Retinal pigment epithelial cell (primary cell): ENCODE measurements around the gene PRRX1.

Source experiments
- DNase-seq: peaks from one replicate; pipeline ENCODE4 v3.0.0-alpha.2; 2010; ENCODE audit warnings: low read depth
- H3K4me3 ChIP-seq: 2 replicates; pipeline ENCODE4 v1.5.1; 2011; ENCODE audit warnings: mild to moderate bottlenecking, low read length, control low read depth, moderate library complexity
- CTCF ChIP-seq: conservative IDR thresholded peaks from 2 replicates; pipeline ENCODE4 v1.5.1; 2011; ENCODE audit warnings: low read depth, low read length, control low read depth, inconsistent platforms

The PRRX1 gene

GRCh38 chr1:170665629-170666028 lies 1.7 kb downstream of the PRRX1 start:
- peak overlapping the region; percentile 93 for H3K4me3 ChIP-seq
- DNase-seq = no peak
- TF ChIP-seq CTCF = no peak

DNA sequence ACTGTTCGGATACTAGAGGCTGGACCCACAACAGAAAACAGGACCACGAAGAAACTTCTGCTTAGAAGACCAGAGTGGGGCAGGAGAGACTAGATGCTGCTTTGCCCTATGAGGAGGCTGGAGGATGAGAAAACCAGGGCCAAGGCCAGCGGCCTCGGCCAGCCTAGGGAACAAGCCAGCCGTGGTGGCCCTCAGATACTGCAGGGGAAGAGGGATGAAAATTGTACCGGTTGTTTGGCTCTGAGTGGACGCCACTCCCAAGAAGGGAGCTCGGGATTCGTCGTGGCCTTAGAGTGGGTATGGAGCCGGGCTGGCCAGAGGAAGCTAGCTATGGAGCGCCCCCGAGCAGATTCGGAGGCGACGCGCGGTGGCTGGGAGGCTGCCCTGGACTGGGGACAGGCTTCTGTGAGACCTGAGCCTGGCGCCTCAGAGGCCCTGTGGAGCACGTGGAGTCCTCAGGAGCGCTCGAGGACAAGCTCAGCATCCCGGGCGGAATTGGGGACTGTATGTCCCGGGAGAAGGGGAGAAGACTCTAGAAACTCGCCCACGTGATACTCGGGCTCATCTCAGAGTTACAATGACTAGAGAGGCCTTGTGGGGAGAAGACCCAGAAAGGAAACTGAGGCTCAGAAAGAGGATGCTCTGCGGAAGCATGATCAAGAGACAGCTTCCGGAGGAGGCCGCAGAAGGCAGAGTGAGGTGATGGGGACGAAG lies 2.8 kb downstream of the PRRX1 start:
- peak overlapping the region; percentile 9 for H3K4me3 ChIP-seq
- no peak for TF ChIP-seq CTCF
- DNase-seq = no peak

GRCh38 chr1:170668209-170669106 lies 4.5 kb downstream of the PRRX1 start:
- H3K4me3 ChIP-seq = no peak overlapping the region
- TF ChIP-seq CTCF = no peak
- DNase-seq = no peak

DNA sequence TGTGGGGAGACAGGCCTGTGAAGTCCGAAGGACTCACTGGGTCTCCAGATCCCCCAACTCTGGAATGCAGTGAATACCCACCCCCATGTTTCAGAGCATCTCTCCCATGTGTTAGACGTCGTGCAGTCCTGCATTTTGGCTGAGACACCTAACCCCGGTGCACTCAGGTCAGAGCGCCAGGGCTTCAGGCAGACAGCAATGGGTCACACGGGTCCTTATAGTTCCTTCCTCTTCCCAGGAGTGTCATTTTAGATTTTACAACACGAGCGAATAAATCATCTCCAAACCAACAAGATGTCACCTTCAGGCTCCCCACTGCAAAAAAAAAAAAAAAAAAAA lies 5.1 kb downstream of the PRRX1 start:
- H3K4me3 ChIP-seq = no peak overlapping the region
- DNase-seq = no peak
- no peak for TF ChIP-seq CTCF

- no peak overlapping the region for H3K4me3 ChIP-seq
- TF ChIP-seq CTCF = no peak
- no peak for DNase-seq
Measured at GRCh38 chr1:170669586-170670530, 5.9 kb downstream of the PRRX1 start.

DNA sequence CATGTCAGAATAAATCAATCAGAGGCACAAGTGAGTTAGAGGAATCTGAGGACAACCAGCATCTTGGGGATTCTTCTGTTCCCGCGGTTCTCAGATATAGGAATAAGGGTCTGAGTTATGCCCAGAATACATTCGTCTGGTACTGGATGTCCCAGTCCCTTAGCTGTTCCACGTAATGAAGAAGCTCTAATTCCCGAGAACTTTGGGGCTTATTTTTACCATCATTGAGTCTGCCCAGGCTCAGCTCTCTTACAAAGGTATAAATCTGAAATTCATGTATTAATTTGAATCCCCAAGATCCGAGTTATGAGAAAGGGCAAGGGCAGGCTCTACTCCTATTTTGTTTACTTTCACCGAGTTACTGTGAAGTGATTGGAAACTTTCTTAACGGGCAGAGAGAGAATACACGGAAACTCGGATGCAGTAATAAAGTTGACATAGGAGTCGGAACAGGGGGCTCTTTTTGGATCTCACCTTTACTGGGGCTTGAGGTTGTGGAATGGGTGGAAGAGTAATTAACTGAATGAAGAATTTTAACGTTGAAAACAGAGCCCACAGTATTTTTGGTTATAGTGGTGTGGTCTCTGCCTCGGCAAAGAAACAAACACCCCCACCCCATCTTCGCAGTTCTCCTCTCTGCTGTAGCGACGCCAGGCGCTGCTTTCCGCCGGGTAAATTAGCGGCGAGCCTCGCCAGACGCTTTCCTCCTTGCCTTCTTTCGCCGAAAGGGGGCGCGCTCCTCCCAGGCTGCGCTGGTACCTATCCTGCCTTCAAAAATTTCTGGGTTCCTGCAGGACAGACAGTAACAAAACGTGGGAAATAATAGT lies 7.1 kb downstream of the PRRX1 start:
- peak; percentile 75 for TF ChIP-seq CTCF
- no peak for DNase-seq
- peak overlapping the region; percentile 18 for H3K4me3 ChIP-seq
